Measurements from ENCODE around the gene MAP2K3. TPM values are rescaled to one million over a fixed set of nuclear protein-coding genes. Genes with fewer than 3 reads are reported as not detected.

The MAP2K3 gene
- polyA plus RNA-seq, 2 of the 4 experiments (the other 2 are of a cell fraction), result 13.9 to 37.1 TPM

DNA sequence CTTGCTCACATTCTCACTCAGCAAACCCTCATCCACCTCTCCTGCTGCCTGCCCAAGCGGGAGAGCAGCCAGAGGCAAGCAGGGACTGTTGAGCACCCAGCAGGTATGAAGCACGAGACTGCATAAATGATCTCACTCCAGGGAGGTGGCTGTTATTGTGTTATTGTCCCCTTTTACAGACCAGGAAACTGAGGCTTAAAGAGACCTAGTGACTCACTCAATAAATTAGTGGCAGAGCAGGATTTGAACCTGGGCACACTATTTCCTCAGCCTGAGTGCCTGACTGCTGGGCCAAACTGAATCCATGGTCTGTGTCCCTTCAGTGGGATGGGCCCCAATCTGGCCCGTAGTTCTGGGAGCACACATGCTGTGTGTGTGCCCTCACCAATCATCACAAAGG lies 12.3 kb upstream of the MAP2K3 start:
- no peak for FAIRE-seq

DNA sequence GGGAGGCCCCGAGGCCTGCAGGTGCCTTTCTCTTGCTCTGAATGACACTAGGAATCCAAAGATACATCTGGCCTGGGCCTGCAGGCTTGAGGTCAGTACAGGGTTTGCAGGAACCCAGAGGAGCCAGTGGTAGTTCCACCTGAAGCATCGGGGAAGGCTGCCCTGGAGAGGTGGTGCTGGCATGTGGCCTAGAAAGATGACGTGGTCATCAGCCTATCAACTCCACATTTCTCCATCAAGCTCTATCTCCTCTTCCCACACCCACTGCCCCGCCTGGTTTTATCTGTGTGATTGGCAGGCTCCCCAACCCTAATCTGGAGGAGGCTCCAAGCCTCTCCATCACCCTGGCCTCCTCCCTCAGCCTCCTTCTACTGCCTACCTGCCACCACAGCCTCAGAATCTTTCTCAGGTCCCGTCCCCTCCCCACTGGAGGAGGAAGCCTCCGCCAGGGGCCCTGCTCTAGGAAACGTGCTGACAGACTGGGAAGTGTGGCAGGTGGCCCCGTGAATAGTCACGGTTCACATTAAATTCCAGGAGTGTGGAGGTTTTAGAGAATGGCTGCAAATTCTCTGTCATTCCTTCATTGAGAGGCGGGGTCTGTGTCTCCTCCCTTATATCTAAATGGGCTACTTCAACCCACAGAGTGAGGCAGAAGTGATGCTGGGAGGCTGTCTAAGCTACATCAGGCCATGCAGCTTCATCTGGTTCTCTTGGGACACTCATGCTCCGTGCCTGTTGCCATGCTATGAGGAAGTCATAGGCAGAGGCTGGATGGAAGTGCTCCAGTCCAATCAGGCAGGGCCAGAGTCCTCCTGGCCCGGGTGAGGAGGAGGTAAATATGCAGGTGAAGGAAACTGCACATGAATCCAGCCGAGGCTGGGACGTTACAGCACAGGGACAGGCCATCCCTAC lies 11.4 kb upstream of the MAP2K3 start:
- no peaks in the 10 kb centered on the region for H3K9me3 ChIP-seq
- POLR2A ChIA-PET, result no interaction called here
- H3K27ac ChIP-seq, result no peak overlapping the region
- peaks cover 11% of the 10 kb centered on the region for H3K4me1 ChIP-seq
- ATAC-seq (no peak), DNase-seq (ENCODE audit: low read depth in 1 of 2, low spot score in 1 of 2) (no peak), FAIRE-seq (no peak)
- TF ChIP-seq RAD21 (conservative IDR thresholded peaks at IDR 0.05 in 1 of 2, IDR thresholded peaks at IDR 0.05 in 1 of 2) (no peak), MAFK (IDR thresholded peaks at IDR 0.05; ENCODE audit: partially characterized antibody) (no peak), ZSCAN20 (CRISPR knock-in tag; IDR thresholded peaks at IDR 0.05) (no peak), CBX8 (IDR thresholded peaks at IDR 0.05) (no peak), HEYL (CRISPR knock-in tag; IDR thresholded peaks at IDR 0.05) (no peak), CEBPB (IDR thresholded peaks at IDR 0.05) (no peak), HOXA7 (CRISPR knock-in tag; IDR thresholded peaks at IDR 0.05) (no peak), HDAC2 (IDR thresholded peaks at IDR 0.05) (no peak), CHD4 (IDR thresholded peaks at IDR 0.05; ENCODE audit: borderline replicate concordance) (no peak), SREBF2 (IDR thresholded peaks at IDR 0.05) (no peak)
- TF ChIP-seq, protein P1, sequence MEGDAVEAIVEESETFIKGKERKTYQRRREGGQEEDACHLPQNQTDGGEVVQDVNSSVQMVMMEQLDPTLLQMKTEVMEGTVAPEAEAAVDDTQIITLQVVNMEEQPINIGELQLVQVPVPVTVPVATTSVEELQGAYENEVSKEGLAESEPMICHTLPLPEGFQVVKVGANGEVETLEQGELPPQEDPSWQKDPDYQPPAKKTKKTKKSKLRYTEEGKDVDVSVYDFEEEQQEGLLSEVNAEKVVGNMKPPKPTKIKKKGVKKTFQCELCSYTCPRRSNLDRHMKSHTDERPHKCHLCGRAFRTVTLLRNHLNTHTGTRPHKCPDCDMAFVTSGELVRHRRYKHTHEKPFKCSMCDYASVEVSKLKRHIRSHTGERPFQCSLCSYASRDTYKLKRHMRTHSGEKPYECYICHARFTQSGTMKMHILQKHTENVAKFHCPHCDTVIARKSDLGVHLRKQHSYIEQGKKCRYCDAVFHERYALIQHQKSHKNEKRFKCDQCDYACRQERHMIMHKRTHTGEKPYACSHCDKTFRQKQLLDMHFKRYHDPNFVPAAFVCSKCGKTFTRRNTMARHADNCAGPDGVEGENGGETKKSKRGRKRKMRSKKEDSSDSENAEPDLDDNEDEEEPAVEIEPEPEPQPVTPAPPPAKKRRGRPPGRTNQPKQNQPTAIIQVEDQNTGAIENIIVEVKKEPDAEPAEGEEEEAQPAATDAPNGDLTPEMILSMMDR (IDR thresholded peaks at IDR 0.05), result no peak
- TF ChIP-seq, protein P2, sequence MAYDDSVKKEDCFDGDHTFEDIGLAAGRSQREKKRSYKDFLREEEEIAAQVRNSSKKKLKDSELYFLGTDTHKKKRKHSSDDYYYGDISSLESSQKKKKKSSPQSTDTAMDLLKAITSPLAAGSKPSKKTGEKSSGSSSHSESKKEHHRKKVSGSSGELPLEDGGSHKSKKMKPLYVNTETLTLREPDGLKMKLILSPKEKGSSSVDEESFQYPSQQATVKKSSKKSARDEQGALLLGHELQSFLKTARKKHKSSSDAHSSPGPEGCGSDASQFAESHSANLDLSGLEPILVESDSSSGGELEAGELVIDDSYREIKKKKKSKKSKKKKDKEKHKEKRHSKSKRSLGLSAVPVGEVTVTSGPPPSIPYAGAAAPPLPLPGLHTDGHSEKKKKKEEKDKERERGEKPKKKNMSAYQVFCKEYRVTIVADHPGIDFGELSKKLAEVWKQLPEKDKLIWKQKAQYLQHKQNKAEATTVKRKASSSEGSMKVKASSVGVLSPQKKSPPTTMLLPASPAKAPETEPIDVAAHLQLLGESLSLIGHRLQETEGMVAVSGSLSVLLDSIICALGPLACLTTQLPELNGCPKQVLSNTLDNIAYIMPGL (CRISPR knock-in tag; IDR thresholded peaks at IDR 0.05; ENCODE audit: borderline replicate concordance), result no peak
- H3K4me3 ChIP-seq, result no peak overlapping the region
- H3K4me2 ChIP-seq, result no peak overlapping the region
- CTCF ChIA-PET, result interaction anchor here (0.6 to 1.6 kb wide), 7 partner anchors 8 to 238 kb away, joined by 3 to 8 read pairs (median 3); no protein-coding TSS in a partner anchor
- 68% methylated on average over 14 of the region's 14 CpGs for WGBS (ENCODE audit: missing lambda C conversion rate)

More for the DNA sequence above, 12.3 kb upstream of the MAP2K3 start:
- WGBS (ENCODE audit: missing lambda C conversion rate), result 90% methylated on average over 3 of the region's 3 CpGs
- POLR2A ChIA-PET, result no interaction called here
- DNase-seq (ENCODE audit: low read depth in 1 of 2, low spot score in 1 of 2) (no peak), ATAC-seq (no peak)
- Histone ChIP-seq H3K27ac (no peak overlapping the region), H3K4me2 (no peak overlapping the region), H3K9me3 (no peaks in the 10 kb centered on the region), H3K4me3 (no peak overlapping the region), H3K4me1 (peaks cover 11% of the 10 kb centered on the region)
- TF ChIP-seq HEYL (CRISPR knock-in tag; IDR thresholded peaks at IDR 0.05) (no peak), ZSCAN20 (CRISPR knock-in tag; IDR thresholded peaks at IDR 0.05) (no peak), JUNB (IDR thresholded peaks at IDR 0.05) (no peak), ESRRA (IDR thresholded peaks at IDR 0.05; ENCODE audit: borderline replicate concordance, low read length) (no peak), ZNF302 (CRISPR knock-in tag; IDR thresholded peaks at IDR 0.05) (no peak), TP53 (CRISPR knock-in tag; IDR thresholded peaks at IDR 0.05) (no peak), TFCP2L1 (CRISPR knock-in tag; IDR thresholded peaks at IDR 0.05) (no peak)
- TF ChIP-seq, protein P3, sequence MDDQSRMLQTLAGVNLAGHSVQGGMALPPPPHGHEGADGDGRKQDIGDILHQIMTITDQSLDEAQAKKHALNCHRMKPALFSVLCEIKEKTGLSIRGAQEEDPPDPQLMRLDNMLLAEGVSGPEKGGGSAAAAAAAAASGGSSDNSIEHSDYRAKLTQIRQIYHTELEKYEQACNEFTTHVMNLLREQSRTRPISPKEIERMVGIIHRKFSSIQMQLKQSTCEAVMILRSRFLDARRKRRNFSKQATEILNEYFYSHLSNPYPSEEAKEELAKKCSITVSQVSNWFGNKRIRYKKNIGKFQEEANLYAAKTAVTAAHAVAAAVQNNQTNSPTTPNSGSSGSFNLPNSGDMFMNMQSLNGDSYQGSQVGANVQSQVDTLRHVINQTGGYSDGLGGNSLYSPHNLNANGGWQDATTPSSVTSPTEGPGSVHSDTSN (IDR thresholded peaks at IDR 0.05), result no peak
- TF ChIP-seq, protein P4, sequence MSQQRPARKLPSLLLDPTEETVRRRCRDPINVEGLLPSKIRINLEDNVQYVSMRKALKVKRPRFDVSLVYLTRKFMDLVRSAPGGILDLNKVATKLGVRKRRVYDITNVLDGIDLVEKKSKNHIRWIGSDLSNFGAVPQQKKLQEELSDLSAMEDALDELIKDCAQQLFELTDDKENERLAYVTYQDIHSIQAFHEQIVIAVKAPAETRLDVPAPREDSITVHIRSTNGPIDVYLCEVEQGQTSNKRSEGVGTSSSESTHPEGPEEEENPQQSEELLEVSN (IDR thresholded peaks at IDR 0.05; ENCODE audit: borderline replicate concordance, low read depth), result no peak
- CTCF ChIA-PET, result interaction anchor here (0.6 to 1.5 kb wide), 4 partner anchors 13 to 239 kb away, joined by 3 to 5 read pairs (median 3); no protein-coding TSS in a partner anchor
